Psoas muscle (tissue), 8 donors: ENCODE results near the gene OMG. TPM values are rescaled to one million over a fixed set of nuclear protein-coding genes. Genes with fewer than 3 reads are reported as not detected.
"Not testable (repeated sequence)": the region's sequence is repeated elsewhere in the genome, so short reads cannot be mapped to it uniquely, and the experiment has no call there.

Experiments
- ATAC-seq, 4 donors: fragments of 200-7000 bp; cut with Tn5 transposase; one replicate each; pipeline ENCODE4 v1.9.1; 2020; ENCODE audit warnings: moderate library complexity in 3 of 4, mild to moderate bottlenecking in 2 of 4
- DNase-seq, 2 donors: peaks; one replicate each; pipeline ENCODE4 v3.0.0-alpha.2; 2020
- H3K27ac ChIP-seq: fragments of 200-600 bp; one replicate; pipeline ENCODE4 v1.8.0; 2022
- H3K27me3 ChIP-seq, 3 donors: fragments of 200-600 bp in 1 of 3; one replicate each; pipeline versions ENCODE4 v1.6.1 to v1.8.0; 2013 to 2022; ENCODE audit warnings: low read length in 2 of 3, mild to moderate bottlenecking in 2 of 3, moderate library complexity in 1 of 3; ENCODE audit not compliant: insufficient read depth in 3 of 3
- H3K36me3 ChIP-seq, 2 donors: fragments of 200-600 bp in 1 of 2; one replicate each; pipeline versions ENCODE4 v1.6.1 to v1.8.0; 2013 to 2022; ENCODE audit warnings: low read depth in 1 of 2, mild to moderate bottlenecking in 1 of 2, moderate library complexity in 1 of 2; ENCODE audit not compliant: insufficient read depth in 1 of 2
- H3K4me1 ChIP-seq: fragments of 200-600 bp; one replicate; pipeline ENCODE4 v1.8.0; 2022
- H3K4me3 ChIP-seq: fragments of 200-600 bp; one replicate; pipeline ENCODE4 v1.8.0; 2022; ENCODE audit warnings: mild to moderate bottlenecking
- H3K9me3 ChIP-seq: fragments of 200-600 bp; one replicate; pipeline ENCODE4 v1.8.0; 2022
- CTCF ChIP-seq: fragments of 200-600 bp; IDR thresholded peaks from one replicate; pipeline ENCODE4 v1.8.0; 2022; ENCODE audit warnings: antibody characterized with exemption
- WGBS, 3 donors: extraction: QIAGEN DNeasy Blood & Tissue Kit; methylation state at CpG; one replicate each; pipeline versions ENCODE4 v1.1.6 to v1.1.7; 2013; 5-methylcytosine and 5-hydroxymethylcytosine counted together
- intact Hi-C, 2 donors: fragments of 100-400 bp; cut with DNase I; formaldehyde crosslinking; loops; one replicate each; pipeline versions ENCODE4 v1.11.0 to v1.14.2; 2022
- long read RNA-seq, 2 donors: library from polyadenylated mRNA; unstranded; transcript quantifications; one replicate each; pipeline ENCODE4 v2.0.0, GENCODE V29; 2021
- polyA plus RNA-seq, 3 donors: library from polyadenylated mRNA; stranded (reverse); fragments of 200-250 nt; gene quantifications; one replicate each; pipeline ENCODE4 v1.2.3, GENCODE V29; 2013
- total RNA-seq, 4 donors: library from RNA; stranded (reverse); fragmentation: NEBNext Ultra II Directional in 2 of 4; extraction: Animal tissue kit (Norgen Biotek cat#: 25700) in 2 of 4; gene quantifications; one replicate each; pipeline versions ENCODE4 v1.2.1 to v1.2.4, GENCODE V29; 2021 to 2023
- donor health status: healthy with polysubstance abuse.
- donor health status: DM: no; HTN: no; CAD: no; lungs with moderate emphysema.
- donor health status: Bipolar disorder and iron deficiency.
- donor health status: healthy.
- donor health status: DM: yes; HTN: yes; CAD: no.
- donor health status: DM: no; HTN: no; CAD: no.
- donor health status: DM: no; HTN: no; CAD: no.
- donor health status: DM: yes; HTN: yes; CAD: no.

Gene OMG
- total RNA-seq (not detected), polyA plus RNA-seq (under 1 TPM in 2 of 3 donors, not detected in 1; 0.03 to 0.10 TPM)
- long read RNA-seq, donor 1, result 0 reads
- long read RNA-seq, donor 2, result 0 reads

- 85 to 89% (median 88%) methylated on average over 7 of the region's 7 CpGs for WGBS, 3 donors
Observed at GRCh38 chr17:31297090-31297489, at the start of gene OMG. TSS of gene OMG (minus strand) at chr17:31297239. CDS start at chr17:31296331, 908 bp downstream.

GRCh38 chr17:31345191-31345747 is 48.2 kb upstream of the OMG start:
- ATAC-seq, result peak in 1 of 4 donors; percentile 19
- intact Hi-C loops, DNase-seq, H3K27ac ChIP-seq, H3K4me3 ChIP-seq, H3K27me3 ChIP-seq, H3K4me1 ChIP-seq, H3K9me3 ChIP-seq: not testable (repeated sequence)
- WGBS, 3 donors, result 86 to 95% (median 94%) methylated on average over 10 to 18 of the region's 34 CpGs
- peaks cover 6 to 60% of the 10 kb centered on the region in 2 donors for H3K36me3 ChIP-seq

More at GRCh38 chr17:31297090-31297489, at the start of gene OMG:
- no peaks in the 10 kb centered on the region for H3K9me3 ChIP-seq
- H3K27ac ChIP-seq, result no peak within 1 kb of the TSS
- H3K4me1 ChIP-seq, result no peaks in the 10 kb centered on the region
- intact Hi-C loops, result no loop called here
- no peak for DNase-seq
- no peak for ATAC-seq
- no peak for TF ChIP-seq CTCF
- no peaks in the 10 kb centered on the region for H3K36me3 ChIP-seq
- H3K4me3 ChIP-seq, result no peak within 1 kb of the TSS
- no peaks in the 10 kb centered on the region for H3K27me3 ChIP-seq

GRCh38 chr17:31339906-31340661 is 43.0 kb upstream of the OMG start:
- no peak for TF ChIP-seq CTCF
- Histone ChIP-seq H3K4me3 (no peak overlapping the region), H3K27me3 (no peaks in the 10 kb centered on the region), H3K27ac (no peak overlapping the region), H3K4me1 (no peaks in the 10 kb centered on the region), H3K36me3 (peaks cover 6 to 92% of the 10 kb centered on the region in 2 donors), H3K9me3 (no peaks in the 10 kb centered on the region)
- ATAC-seq (no peak), DNase-seq (no peak)
- 91 to 93% (median 91%) methylated on average over 6 of the region's 6 CpGs for WGBS, 3 donors
- intact Hi-C loops, result no loop called here

- Histone ChIP-seq H3K4me1 (no peaks in the 10 kb centered on the region), H3K4me3 (no peak overlapping the region), H3K27me3 (no peaks in the 10 kb centered on the region), H3K36me3 (peaks cover 0 to 44% of the 10 kb centered on the region in 2 donors), H3K9me3 (no peaks in the 10 kb centered on the region), H3K27ac (no peak overlapping the region)
- DNase-seq, result no peak
- ATAC-seq, result no peak
- TF ChIP-seq CTCF, result no peak
- intact Hi-C loops, result no loop called here
Observed at GRCh38 chr17:31329221-31329620, 32.2 kb upstream of the OMG start.

GRCh38 chr17:31328160-31328535 is 31.1 kb upstream of the OMG start:
- intact Hi-C loops, result no loop called here

More at GRCh38 chr17:31328160-31328535, 31.1 kb upstream of the OMG start:
- no peak for TF ChIP-seq CTCF
- Histone ChIP-seq H3K4me3 (no peak overlapping the region), H3K4me1 (no peaks in the 10 kb centered on the region), H3K27me3 (no peaks in the 10 kb centered on the region), H3K36me3 (peaks cover 0 to 44% of the 10 kb centered on the region in 2 donors), H3K9me3 (no peaks in the 10 kb centered on the region), H3K27ac (no peak overlapping the region)
- DNase-seq (no peak), ATAC-seq (no peak)
